NCI-H82 treated with DMSO at 0.1 percent for 48 hours (cell line): ENCODE data around the gene DNAH17.
"Not testable (repeated sequence)": the region's sequence is repeated elsewhere in the genome, so short reads cannot be mapped to it uniquely, and the experiment has no call there.

Experiments
- DNase-seq: peaks from one replicate; lab custom pipeline; 2025; ENCODE audit not compliant: unreplicated experiment; lab: John Stamatoyannopoulos, UW

The DNAH17 gene

GRCh38 chr17:78484271-78485246, 92.6 kb downstream of the DNAH17 start:
- DNase-seq, result peak; percentile 40

GRCh38 chr17:78479369-78479768, 97.8 kb downstream of the DNAH17 start:
- no peak for DNase-seq

- no peak for DNase-seq
Measured at GRCh38 chr17:78478757-78479297, 98.4 kb downstream of the DNAH17 start.

GRCh38 chr17:78477913-78478756, 99.1 kb downstream of the DNAH17 start:
- DNase-seq, result no peak

- DNase-seq, result no peak
Measured at GRCh38 chr17:78476973-78477372, 100.2 kb downstream of the DNAH17 start.

- no peak for DNase-seq
Measured at GRCh38 chr17:78476149-78476548, 101.0 kb downstream of the DNAH17 start.

- DNase-seq, result no peak
Measured at GRCh38 chr17:78475211-78475610, 102.0 kb downstream of the DNAH17 start.

GRCh38 chr17:78474614-78475146, 102.5 kb downstream of the DNAH17 start:
- DNase-seq, result no peak

- no peak for DNase-seq
Measured at GRCh38 chr17:78473951-78474613, 103.1 kb downstream of the DNAH17 start.

- DNase-seq, result no peak
Measured at GRCh38 chr17:78472035-78472905, 104.9 kb downstream of the DNAH17 start.

GRCh38 chr17:78471635-78472034, 105.6 kb downstream of the DNAH17 start:
- DNase-seq, result no peak

GRCh38 chr17:78469443-78469842, 107.8 kb downstream of the DNAH17 start:
- no peak for DNase-seq

GRCh38 chr17:78468366-78468765, 108.8 kb downstream of the DNAH17 start:
- no peak for DNase-seq

GRCh38 chr17:78466786-78467715, 110.1 kb downstream of the DNAH17 start:
- DNase-seq, result no peak

- not testable (repeated sequence) for DNase-seq
Measured at GRCh38 chr17:78466109-78466785, 110.9 kb downstream of the DNAH17 start.

- DNase-seq, result no peak
Measured at GRCh38 chr17:78462148-78462547, 115.0 kb downstream of the DNAH17 start.

- no peak for DNase-seq
Measured at GRCh38 chr17:78461799-78462053, 115.5 kb downstream of the DNAH17 start.
